Prostate gland (tissue), 2 donors: ENCODE results near the gene GZMB. TPM values are rescaled to one million over a fixed set of nuclear protein-coding genes. Genes with fewer than 3 reads are reported as not detected.

Experiments used
- DNase-seq: peaks from one replicate; pipeline ENCODE4 v3.0.0-alpha.2; 2019; ENCODE audit warnings: low spot score
- H3K27ac ChIP-seq, 2 donors: fragments of 200-600 bp; sonication (generic); 2 replicates each; pipeline ENCODE4 v1.5.1; 2017 to 2019
- H3K27me3 ChIP-seq: fragments of 200-600 bp; sonication (generic); replicated peaks from 2 replicates; pipeline ENCODE4 v1.5.1; 2019; ENCODE audit not compliant: insufficient read depth
- H3K36me3 ChIP-seq, 2 donors: fragments of 200-600 bp; sonication (generic); 1 replicate in 1 of 2; 2 replicates in 1 of 2; pipeline versions ENCODE4 v1.5.1 to v1.8.1; 2017 to 2019
- H3K4me1 ChIP-seq: fragments of 200-600 bp; sonication (generic); replicated peaks from 2 replicates; pipeline ENCODE4 v1.5.1; 2019
- H3K4me3 ChIP-seq, 2 donors: fragments of 200-600 bp; sonication (generic); 2 replicates each; pipeline ENCODE4 v1.5.1; 2017 to 2019
- H3K9me3 ChIP-seq: fragments of 200-600 bp; sonication (generic); 2 replicates; pipeline ENCODE4 v1.5.1; 2017
- POLR2A ChIP-seq: fragments of 450-650 bp; IDR thresholded peaks from one replicate; pipeline ENCODE4 v1.6.1; 2016; ENCODE audit warnings: antibody characterized with exemption, mild to moderate bottlenecking
- POLR2AphosphoS5 ChIP-seq: sonication (generic); formaldehyde crosslinking; IDR thresholded peaks from one replicate; pipeline ENCODE4 v1.6.1; 2017; ENCODE audit warnings: antibody characterized with exemption
- WGBS: methylation state at CpG from one replicate; pipeline ENCODE4 v1.1.5; 2018; 5-methylcytosine and 5-hydroxymethylcytosine counted together
- intact Hi-C: fragments of 100-400 bp; cut with DNase I; formaldehyde crosslinking; loops from one replicate; pipeline ENCODE4 v1.14.2; 2022
- total RNA-seq, 2 donors: library from RNA; depleted of rRNA; stranded (reverse); fragments of >200 nt; gene quantifications; one replicate each; pipeline ENCODE4 v1.1.0, GENCODE V29; 2016
- TF ChIP-seq, protein P1 (sequence below), 4 experiments: fragments of 200-600 bp in 2 of 4; fragments of 450-650 bp in 2 of 4; sonication (generic) in 2 of 4; IDR thresholded peaks; 1 replicate in 3 of 4; 2 replicates in 1 of 4; pipeline ENCODE4 v1.5.1; 2016 to 2019; ENCODE audit warnings: antibody characterized with exemption in 4 of 4, mild to moderate bottlenecking in 2 of 4, moderate library complexity in 2 of 4

GZMB gene
- total RNA-seq, 2 donors from 2014 or later = 1.1 TPM; not detected in 1

DNA sequence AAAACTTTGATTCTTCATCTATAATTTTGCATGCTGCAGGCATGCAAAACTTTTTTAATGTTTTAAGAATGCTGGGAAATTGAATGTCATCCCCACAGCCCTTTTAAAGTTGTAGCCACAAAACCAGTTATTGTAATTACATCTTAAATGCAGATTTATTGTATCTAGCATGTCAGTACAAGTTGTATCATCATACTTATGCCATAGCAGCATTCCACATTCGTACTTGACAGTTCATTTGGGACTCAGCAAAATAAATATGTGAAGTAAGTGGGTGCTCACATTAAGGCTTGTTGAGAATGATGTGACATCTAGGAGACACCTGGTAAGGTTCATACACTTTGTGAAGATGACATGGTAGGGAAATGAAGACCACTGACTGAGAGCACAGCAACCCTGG, 44.0 kb upstream of the GZMB start:
- H3K27ac ChIP-seq = no peak overlapping the region
- H3K9me3 ChIP-seq = no peaks in the 10 kb centered on the region
- H3K36me3 ChIP-seq = no peaks in the 10 kb centered on the region
- intact Hi-C loops = no loop called here
- H3K4me1 ChIP-seq = no peaks in the 10 kb centered on the region
- no peak for DNase-seq
- TF ChIP-seq, protein P1, sequence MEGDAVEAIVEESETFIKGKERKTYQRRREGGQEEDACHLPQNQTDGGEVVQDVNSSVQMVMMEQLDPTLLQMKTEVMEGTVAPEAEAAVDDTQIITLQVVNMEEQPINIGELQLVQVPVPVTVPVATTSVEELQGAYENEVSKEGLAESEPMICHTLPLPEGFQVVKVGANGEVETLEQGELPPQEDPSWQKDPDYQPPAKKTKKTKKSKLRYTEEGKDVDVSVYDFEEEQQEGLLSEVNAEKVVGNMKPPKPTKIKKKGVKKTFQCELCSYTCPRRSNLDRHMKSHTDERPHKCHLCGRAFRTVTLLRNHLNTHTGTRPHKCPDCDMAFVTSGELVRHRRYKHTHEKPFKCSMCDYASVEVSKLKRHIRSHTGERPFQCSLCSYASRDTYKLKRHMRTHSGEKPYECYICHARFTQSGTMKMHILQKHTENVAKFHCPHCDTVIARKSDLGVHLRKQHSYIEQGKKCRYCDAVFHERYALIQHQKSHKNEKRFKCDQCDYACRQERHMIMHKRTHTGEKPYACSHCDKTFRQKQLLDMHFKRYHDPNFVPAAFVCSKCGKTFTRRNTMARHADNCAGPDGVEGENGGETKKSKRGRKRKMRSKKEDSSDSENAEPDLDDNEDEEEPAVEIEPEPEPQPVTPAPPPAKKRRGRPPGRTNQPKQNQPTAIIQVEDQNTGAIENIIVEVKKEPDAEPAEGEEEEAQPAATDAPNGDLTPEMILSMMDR (IDR thresholded peaks at IDR 0.05) = no peak
- H3K27me3 ChIP-seq = no peaks in the 10 kb centered on the region
- WGBS = 28% methylated on average over 1 of the region's 1 CpG
- H3K4me3 ChIP-seq = no peak overlapping the region

DNA sequence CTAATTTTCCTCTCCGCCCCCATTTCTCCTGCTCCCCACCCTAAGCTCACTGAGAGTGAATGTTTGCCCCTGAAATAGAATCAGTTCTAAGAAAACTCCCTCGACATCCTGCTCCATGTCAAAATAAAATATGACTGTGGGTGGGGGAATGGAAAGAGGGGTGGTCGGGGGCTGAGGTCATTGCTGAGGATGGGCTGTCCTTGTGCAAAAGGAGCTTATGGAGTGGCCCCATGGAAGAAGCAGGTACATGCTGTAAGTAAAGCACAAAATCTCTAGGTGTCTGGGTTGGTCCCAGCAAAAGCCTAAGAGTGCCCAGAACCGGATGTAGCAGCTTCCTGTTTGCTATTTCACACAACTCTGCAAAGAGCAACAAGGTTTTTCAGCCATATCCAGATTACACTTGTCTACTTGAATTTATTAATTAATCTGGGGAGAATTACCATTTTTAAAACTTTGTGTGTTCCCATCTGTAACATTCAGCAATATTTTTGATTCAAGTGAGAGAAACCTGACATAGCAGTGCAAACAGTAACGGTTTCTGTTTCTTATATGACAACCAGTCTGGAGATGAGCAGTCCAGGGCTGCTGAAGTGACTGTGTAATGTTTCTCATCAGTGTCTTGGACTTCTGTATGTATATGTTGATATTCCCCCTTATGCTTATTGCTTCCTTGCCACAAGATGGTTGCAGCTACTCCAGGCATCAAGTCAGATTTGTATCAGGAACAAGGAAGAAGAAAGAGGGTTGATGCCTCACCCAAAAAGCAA, 40.4 kb upstream of the GZMB start:
- no peak for DNase-seq
- intact Hi-C loops = no loop called here
- Histone ChIP-seq H3K36me3 (no peaks in the 10 kb centered on the region), H3K27me3 (no peaks in the 10 kb centered on the region), H3K27ac (no peak overlapping the region), H3K9me3 (no peaks in the 10 kb centered on the region), H3K4me1 (no peaks in the 10 kb centered on the region), H3K4me3 (no peak overlapping the region)
- WGBS = 61% methylated on average over 5 of the region's 5 CpGs
- no peak for TF ChIP-seq POLR2A
- TF ChIP-seq POLR2AphosphoS5 = no peak
- TF ChIP-seq, protein P1 (IDR thresholded peaks at IDR 0.05) = no peak

DNA sequence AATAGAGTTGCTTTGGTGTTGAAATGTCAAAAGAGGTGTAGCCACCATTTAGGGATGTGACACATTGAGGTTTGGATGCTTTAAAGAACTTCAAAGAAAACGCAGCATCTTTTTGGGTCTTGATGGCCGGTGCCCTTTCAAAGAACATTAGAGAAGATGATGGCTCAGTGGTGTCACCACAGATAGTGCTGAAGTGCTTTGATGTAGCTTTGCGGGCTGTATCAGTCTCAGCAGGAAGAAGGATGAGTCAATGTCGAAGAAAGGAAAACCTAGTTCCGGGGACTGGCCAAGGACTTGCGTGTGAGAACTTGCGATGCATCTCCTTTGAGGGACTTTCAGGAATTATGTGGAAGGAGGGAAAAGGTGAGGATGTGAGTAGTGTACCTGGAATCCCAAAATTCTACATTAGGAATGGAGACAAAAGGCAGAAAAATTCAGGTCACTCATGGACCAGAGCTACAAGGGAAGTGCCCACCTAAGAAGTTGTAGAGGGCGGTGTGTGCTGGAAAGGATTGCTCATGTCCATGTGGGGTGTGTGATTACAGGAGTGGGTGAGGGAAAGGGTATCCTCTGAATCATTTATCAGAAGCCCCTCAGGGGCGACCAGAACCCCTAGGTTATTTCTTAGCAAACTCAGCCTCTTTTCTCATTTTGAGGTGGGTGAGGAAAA, 39.7 kb upstream of the GZMB start:
- Histone ChIP-seq H3K27ac (no peak overlapping the region), H3K4me1 (no peaks in the 10 kb centered on the region), H3K36me3 (no peaks in the 10 kb centered on the region), H3K9me3 (no peaks in the 10 kb centered on the region), H3K27me3 (no peaks in the 10 kb centered on the region), H3K4me3 (no peak overlapping the region)
- TF ChIP-seq POLR2AphosphoS5 (no peak), POLR2A (no peak)
- TF ChIP-seq, protein P1 (IDR thresholded peaks at IDR 0.05) = no peak
- no peak for DNase-seq
- intact Hi-C loops = no loop called here
- 76% methylated on average over 9 of the region's 9 CpGs for WGBS

DNA sequence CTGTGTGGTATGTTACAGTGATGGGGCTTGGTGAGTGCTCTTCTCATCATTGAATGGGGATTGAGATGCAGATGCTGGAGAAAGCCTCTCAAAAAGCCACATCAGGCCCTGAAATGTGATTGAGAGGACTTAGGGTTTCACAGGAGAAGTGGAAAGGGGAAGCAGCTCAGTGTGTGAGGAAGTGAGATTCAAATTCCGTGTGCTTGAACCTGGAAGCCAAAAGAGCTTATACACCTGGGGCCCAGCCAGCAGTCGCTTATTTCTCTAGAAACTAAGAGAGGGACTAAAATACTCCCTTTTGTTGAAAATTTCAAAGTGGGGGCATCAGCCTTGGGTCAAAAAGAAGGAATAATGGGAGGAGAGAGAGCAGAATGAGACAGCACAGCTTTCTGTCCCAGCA, 39.1 kb upstream of the GZMB start:
- H3K4me3 ChIP-seq = no peak overlapping the region
- H3K27ac ChIP-seq = no peak overlapping the region

More for the DNA sequence above, 39.1 kb upstream of the GZMB start:
- H3K36me3 ChIP-seq = no peaks in the 10 kb centered on the region
- no peaks in the 10 kb centered on the region for H3K27me3 ChIP-seq
- no peaks in the 10 kb centered on the region for H3K4me1 ChIP-seq
- 80% methylated on average over 2 of the region's 2 CpGs for WGBS
- DNase-seq = no peak
- intact Hi-C loops = no loop called here
- H3K9me3 ChIP-seq = no peaks in the 10 kb centered on the region
- TF ChIP-seq, protein P1 (IDR thresholded peaks at IDR 0.05) = no peak
- TF ChIP-seq POLR2A (no peak), POLR2AphosphoS5 (no peak)
